Brain microvascular endothelial cell (primary cell): ENCODE data around the gene E4F1.
"Not testable (repeated sequence)": the region's sequence is repeated elsewhere in the genome, so short reads cannot be mapped to it uniquely, and the experiment has no call there.

Source experiments
- DNase-seq: peaks from one replicate; pipeline ENCODE4 v3.0.0-alpha.2; 2020
- H3K27ac ChIP-seq: fragments of 250-450 bp; sonication (Bioruptor Pico); 2 replicates; pipeline ENCODE4 v1.5.1; 2020; ENCODE audit warnings: mild to moderate bottlenecking, moderate library complexity
- H3K27me3 ChIP-seq: fragments of 250-450 bp; sonication (Bioruptor Pico); replicated peaks from 2 replicates; pipeline ENCODE4 v1.5.1; 2020; ENCODE audit warnings: mild to moderate bottlenecking
- H3K36me3 ChIP-seq: fragments of 250-450 bp; sonication (Bioruptor Pico); replicated peaks from 2 replicates; pipeline ENCODE4 v1.5.1; 2020; ENCODE audit warnings: mild to moderate bottlenecking
- H3K4me3 ChIP-seq: 2 replicates; pipeline ENCODE4 v1.5.1; 2011; ENCODE audit warnings: low read depth, mild to moderate bottlenecking, control low read depth, low read length, moderate library complexity
- in situ Hi-C: cut with HindIII; loops from 2 replicates; pipeline ENCODE4 v1.10.0; 2017; ENCODE audit warnings: low sequenced_read_pairs, low pct_ligation_motif_present
- TF ChIP-seq, protein P1 (sequence below): IDR thresholded peaks from 2 replicates; pipeline ENCODE4 v1.5.1; 2011; ENCODE audit warnings: low read depth, mild to moderate bottlenecking, moderate library complexity, low read length, control low read depth, inconsistent platforms; ENCODE audit errors: missing control alignments

The E4F1 gene

DNA sequence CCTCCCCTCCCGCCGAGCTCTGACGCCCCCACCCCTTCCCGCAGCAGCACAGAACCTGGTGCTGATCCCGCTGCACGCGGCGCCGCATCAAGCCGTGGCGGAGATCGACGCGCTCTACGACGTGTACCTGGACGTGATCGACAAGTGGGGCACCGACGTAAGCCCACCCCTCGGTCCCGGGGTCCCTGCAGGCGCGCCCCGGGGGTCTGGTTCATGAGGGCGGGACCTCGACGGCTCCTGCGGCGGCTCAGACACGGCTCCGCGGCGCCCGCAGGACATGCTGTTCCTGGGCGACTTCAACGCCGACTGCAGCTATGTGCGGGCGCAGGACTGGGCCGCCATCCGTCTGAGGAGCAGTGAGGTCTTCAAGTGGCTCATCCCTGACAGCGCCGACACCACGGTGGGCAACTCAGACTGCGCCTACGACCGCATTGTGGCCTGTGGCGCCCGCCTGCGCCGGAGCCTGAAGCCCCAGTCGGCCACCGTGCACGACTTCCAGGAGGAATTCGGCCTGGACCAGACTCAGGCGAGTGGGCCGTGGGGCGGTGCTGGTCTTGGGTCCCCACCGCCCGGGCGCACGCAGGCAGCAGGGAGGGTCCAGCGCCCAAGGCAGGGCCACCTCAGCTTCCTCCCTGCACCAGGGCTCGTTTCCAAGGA lies 14.2 kb downstream of the E4F1 start:
- Histone ChIP-seq H3K36me3 (peaks cover 31% of the 10 kb centered on the region), H3K27me3 (peaks cover 5% of the 10 kb centered on the region), H3K4me3 (no peak overlapping the region), H3K27ac (no peak overlapping the region)
- no peak for DNase-seq
- in situ Hi-C loops, result no loop called here
- TF ChIP-seq, protein P1, sequence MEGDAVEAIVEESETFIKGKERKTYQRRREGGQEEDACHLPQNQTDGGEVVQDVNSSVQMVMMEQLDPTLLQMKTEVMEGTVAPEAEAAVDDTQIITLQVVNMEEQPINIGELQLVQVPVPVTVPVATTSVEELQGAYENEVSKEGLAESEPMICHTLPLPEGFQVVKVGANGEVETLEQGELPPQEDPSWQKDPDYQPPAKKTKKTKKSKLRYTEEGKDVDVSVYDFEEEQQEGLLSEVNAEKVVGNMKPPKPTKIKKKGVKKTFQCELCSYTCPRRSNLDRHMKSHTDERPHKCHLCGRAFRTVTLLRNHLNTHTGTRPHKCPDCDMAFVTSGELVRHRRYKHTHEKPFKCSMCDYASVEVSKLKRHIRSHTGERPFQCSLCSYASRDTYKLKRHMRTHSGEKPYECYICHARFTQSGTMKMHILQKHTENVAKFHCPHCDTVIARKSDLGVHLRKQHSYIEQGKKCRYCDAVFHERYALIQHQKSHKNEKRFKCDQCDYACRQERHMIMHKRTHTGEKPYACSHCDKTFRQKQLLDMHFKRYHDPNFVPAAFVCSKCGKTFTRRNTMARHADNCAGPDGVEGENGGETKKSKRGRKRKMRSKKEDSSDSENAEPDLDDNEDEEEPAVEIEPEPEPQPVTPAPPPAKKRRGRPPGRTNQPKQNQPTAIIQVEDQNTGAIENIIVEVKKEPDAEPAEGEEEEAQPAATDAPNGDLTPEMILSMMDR, result no peak

DNA sequence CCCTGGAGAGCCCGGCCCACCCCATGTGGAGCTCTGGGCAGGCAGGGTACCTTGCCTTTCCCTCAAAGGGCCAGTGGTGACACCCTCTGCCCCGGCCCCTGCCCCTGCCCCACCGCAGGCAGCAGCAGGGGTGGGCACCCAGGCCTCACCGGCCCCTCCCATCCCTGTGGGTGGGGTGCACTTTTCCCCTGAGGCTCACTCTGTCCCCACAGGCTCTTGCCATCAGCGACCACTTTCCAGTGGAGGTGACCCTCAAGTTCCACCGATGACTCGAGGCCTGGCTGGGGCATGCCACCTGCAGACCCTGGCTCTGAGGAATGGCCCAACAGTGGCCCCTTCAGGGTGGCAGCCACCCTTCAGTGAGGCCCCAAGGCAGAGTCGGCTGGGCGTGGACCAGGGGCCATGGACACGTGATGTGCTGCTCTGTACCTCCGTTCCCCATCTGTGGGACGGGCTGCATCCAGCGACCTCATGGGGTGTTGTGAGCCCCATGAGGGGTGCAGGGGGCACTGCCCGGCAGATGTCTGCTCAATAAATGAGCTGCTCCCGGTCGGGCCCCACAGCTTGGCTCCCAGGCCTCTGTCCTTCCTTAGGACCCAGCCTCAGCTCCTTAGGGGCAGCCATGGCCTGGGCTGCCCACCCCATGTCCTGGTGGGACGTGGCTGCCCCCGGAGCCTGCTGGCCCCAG lies 14.9 kb downstream of the E4F1 start:
- in situ Hi-C loops, result no loop called here
- DNase-seq, result no peak
- Histone ChIP-seq H3K27ac (no peak overlapping the region), H3K4me3 (no peak overlapping the region), H3K36me3 (peaks cover 32% of the 10 kb centered on the region), H3K27me3 (peaks cover 5% of the 10 kb centered on the region)
- TF ChIP-seq, protein P1, result no peak

DNA sequence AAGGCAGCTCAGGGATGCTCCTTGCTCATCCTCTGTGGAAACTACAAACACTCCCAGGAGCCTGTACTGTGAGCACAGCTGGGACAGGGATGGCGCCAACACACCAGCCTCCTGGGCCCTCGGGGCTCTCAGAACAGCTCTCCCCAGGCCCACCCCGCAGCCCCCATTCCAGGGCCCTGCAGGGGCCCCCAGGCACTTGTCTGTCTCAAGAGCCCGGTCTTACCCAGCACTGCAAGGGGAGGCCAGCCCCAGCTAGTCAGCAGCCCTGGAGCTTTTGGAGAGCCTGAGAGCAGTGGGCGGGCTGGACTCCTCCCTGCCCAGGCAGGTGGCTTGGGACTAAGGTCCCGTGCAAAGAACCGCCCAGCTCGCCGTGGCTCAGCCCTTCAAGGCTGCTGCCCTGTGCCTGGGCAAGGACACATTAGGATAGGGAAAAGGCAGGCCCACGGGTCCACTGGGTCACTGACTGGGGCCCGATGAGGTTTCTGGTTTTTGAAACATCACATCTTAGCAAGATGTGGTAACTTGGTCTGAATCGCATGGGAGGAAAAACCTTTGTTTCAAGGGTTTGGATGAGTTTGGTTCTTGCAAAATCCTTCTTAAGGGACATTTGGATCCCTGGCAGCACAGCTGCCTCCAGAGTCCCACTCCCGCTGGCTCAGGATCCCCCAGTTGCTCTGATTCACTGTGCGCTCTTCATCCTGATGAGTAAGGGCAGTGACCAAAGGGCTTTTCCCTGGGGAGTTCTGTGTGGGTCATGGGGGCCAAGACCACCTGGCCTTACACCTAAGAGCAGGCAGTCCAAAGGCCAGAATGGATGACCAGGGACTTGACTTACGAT lies 15.7 kb downstream of the E4F1 start:
- Histone ChIP-seq H3K27me3 (peaks cover 5% of the 10 kb centered on the region), H3K27ac (no peak overlapping the region), H3K4me3 (no peak overlapping the region), H3K36me3 (peaks cover 30% of the 10 kb centered on the region)
- in situ Hi-C loops, result no loop called here
- TF ChIP-seq, protein P1, result no peak
- no peak for DNase-seq

DNA sequence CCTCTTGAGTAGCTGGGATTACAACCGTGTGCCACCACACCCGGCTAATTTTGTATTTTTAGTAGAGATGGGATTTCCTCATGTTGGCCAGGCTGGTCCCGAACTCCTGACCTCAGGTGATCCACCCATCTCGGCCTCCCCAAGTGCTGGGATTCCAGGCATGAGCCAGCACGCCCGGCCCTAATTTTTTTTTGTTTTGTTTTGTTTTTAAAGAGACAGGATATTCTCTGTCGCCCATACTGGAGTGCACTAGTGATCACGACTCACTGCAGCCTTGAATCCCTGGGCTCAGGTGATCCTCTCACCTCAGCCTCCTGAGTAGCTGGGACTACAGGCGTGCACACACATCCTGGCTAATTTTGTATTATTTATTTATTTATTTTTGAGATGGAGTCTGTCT lies 16.9 kb downstream of the E4F1 start:
- H3K27me3 ChIP-seq, H3K27ac ChIP-seq, H3K4me3 ChIP-seq, DNase-seq, in situ Hi-C loops: not testable (repeated sequence)
- peaks cover 31% of the 10 kb centered on the region for H3K36me3 ChIP-seq

DNA sequence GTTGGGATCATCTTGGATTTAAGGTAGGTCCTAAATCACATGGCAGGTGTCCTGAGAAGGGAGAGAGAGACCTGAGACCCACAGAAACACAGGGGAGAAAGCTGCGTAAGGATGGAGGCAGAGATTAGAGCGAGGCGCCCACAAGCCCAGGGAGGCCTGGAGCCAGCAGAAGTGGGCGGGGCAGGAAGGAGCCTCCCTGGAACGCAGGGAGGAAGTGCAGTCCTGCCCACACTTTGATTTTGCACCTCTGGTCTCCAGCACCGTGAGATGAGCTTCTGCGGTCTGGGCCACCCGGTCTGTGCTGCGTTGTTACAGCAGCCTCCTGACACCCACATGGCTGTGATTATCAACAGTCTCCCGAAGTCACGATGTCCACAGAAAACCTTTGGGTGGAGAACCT lies 19.2 kb downstream of the E4F1 start:
- Histone ChIP-seq H3K4me3 (no peak overlapping the region), H3K27me3 (no peaks in the 10 kb centered on the region), H3K27ac (no peak overlapping the region), H3K36me3 (peaks cover 43% of the 10 kb centered on the region)
- TF ChIP-seq, protein P1, result no peak
- no peak for DNase-seq
- in situ Hi-C loops, result no loop called here

DNA sequence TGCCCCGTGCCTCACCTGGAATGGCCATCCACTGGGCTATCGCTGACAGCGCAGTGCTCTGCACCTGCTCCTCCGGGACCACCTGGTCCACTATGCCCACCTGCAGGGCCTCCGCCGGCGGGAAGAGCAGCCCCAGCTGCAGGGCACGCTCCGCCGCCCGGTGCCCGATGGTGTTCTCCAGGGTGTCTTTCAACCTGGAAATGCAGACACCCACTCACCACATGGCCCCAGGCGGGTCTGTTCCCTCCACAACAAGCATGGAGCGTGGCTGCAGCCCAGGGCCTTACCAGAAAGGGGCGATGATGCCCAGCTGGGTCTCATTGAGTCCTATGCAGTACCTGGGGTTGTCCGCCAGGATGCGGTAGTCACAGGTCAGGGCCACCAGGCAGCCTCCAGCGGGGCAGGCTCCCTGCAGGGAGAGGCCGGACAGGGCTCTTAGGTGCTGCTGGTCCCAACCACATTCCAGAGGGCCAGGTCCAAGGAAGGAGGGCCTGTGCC lies 19.7 kb downstream of the E4F1 start:
- Histone ChIP-seq H3K27me3 (no peaks in the 10 kb centered on the region), H3K36me3 (peaks cover 43% of the 10 kb centered on the region), H3K4me3 (no peak overlapping the region), H3K27ac (no peak overlapping the region)
- in situ Hi-C loops, result no loop called here
- no peak for DNase-seq
- TF ChIP-seq, protein P1, result peak; percentile 9
